H9 (cell line): Measurements from ENCODE around the gene DNAJC1. TPM values are rescaled to one million over a fixed set of nuclear protein-coding genes. Genes with fewer than 3 reads are reported as not detected.

Experiments used
- DNase-seq: peaks from one replicate; pipeline ENCODE4 v3.0.0-alpha.2; 2017
- H2AFZ ChIP-seq: one replicate; pipeline ENCODE4 v1.6.1; 2013; ENCODE audit warnings: mild to moderate bottlenecking, low read length, control low read depth, moderate library complexity
- H2AK5ac ChIP-seq: 2 replicates; pipeline ENCODE4 v1.6.1; 2013; ENCODE audit warnings: low read length, control low read depth, mixed read lengths; ENCODE audit not compliant: insufficient read length
- H2BK120ac ChIP-seq: one replicate; pipeline ENCODE4 v1.6.1; 2013; ENCODE audit warnings: low read depth, mild to moderate bottlenecking, low read length, control low read depth, inconsistent platforms; ENCODE audit not compliant: poor library complexity, severe bottlenecking
- H2BK12ac ChIP-seq: 2 replicates; pipeline ENCODE4 v1.6.1; 2013; ENCODE audit warnings: low read length, control low read depth, mixed read lengths, low read depth; ENCODE audit not compliant: insufficient read length
- H2BK15ac ChIP-seq: 2 replicates; pipeline ENCODE4 v1.6.1; 2013; ENCODE audit warnings: low read depth, low read length, control low read depth
- H2BK20ac ChIP-seq: one replicate; pipeline ENCODE4 v1.6.1; 2013; ENCODE audit warnings: low read depth, mild to moderate bottlenecking, low read length, control low read depth, inconsistent platforms; ENCODE audit not compliant: poor library complexity, severe bottlenecking
- H2BK5ac ChIP-seq: 2 replicates; pipeline ENCODE4 v1.6.1; 2013; ENCODE audit warnings: low read length, control low read depth, mixed read lengths; ENCODE audit not compliant: insufficient read length
- H3K14ac ChIP-seq: 2 replicates; pipeline ENCODE4 v1.6.1; 2013; ENCODE audit warnings: low read length, control low read depth; ENCODE audit not compliant: insufficient read depth
- H3K18ac ChIP-seq: 2 replicates; pipeline ENCODE4 v1.6.1; 2013; ENCODE audit warnings: low read depth, mild to moderate bottlenecking, mixed read lengths, low read length, control low read depth; ENCODE audit not compliant: insufficient read length
- H3K23ac ChIP-seq: 2 replicates; pipeline ENCODE4 v1.6.1; 2013; ENCODE audit warnings: low read length, control low read depth, mixed read lengths, low read depth; ENCODE audit not compliant: insufficient read length
- H3K23me2 ChIP-seq: 2 replicates; pipeline ENCODE4 v1.6.1; 2013; ENCODE audit warnings: low read depth, mild to moderate bottlenecking, mixed read lengths, low read length, control low read depth; ENCODE audit not compliant: insufficient read length, poor library complexity, severe bottlenecking
- H3K27ac ChIP-seq: 2 replicates; pipeline ENCODE4 v1.5.1; 2013; ENCODE audit warnings: low read length, control low read depth, mixed read lengths, low read depth; ENCODE audit not compliant: insufficient read length
- H3K27me3 ChIP-seq: 2 replicates; pipeline ENCODE4 v1.6.1; 2013; ENCODE audit warnings: low read length, control low read depth, inconsistent platforms; ENCODE audit not compliant: insufficient read depth
- H3K4ac ChIP-seq: 2 replicates; pipeline ENCODE4 v1.6.1; 2013; ENCODE audit warnings: low read depth, mild to moderate bottlenecking, control low read depth, inconsistent platforms, low read length, moderate library complexity
- H3K4me1 ChIP-seq: 2 replicates; pipeline ENCODE4 v1.6.1; 2013; ENCODE audit warnings: low read length, control low read depth, inconsistent platforms; ENCODE audit not compliant: insufficient read depth
- H3K4me2 ChIP-seq: 2 replicates; pipeline ENCODE4 v1.6.1; 2013; ENCODE audit warnings: low read length, control low read depth, mixed read lengths; ENCODE audit not compliant: insufficient read length, insufficient read depth
- H3K56ac ChIP-seq: 2 replicates; pipeline ENCODE4 v1.6.1; 2013; ENCODE audit warnings: low read depth, mild to moderate bottlenecking, mixed read lengths, low read length, control low read depth; ENCODE audit not compliant: insufficient read length
- H3K79me1 ChIP-seq: 2 replicates; pipeline ENCODE4 v1.6.1; 2013; ENCODE audit warnings: low read depth, mild to moderate bottlenecking, moderate library complexity, low read length, control low read depth, inconsistent platforms; ENCODE audit not compliant: insufficient read depth, poor library complexity, severe bottlenecking
- H3K79me2 ChIP-seq: 2 replicates; pipeline ENCODE4 v1.6.1; 2013; ENCODE audit warnings: low read length, control low read depth, inconsistent platforms; ENCODE audit not compliant: insufficient read depth
- H3K9ac ChIP-seq: 2 replicates; pipeline ENCODE4 v1.6.1; 2013; ENCODE audit warnings: low read length, control low read depth, mixed read lengths; ENCODE audit not compliant: insufficient read length; ENCODE audit errors: extremely low read depth
- H3K9me3 ChIP-seq: one replicate; pipeline ENCODE4 v1.6.1; 2013; ENCODE audit warnings: low read depth, low read length, inconsistent platforms; ENCODE audit not compliant: control insufficient read depth
- H3T11ph ChIP-seq: one replicate; pipeline ENCODE4 v1.6.1; 2013; ENCODE audit warnings: mild to moderate bottlenecking, low read length, control low read depth, inconsistent platforms
- H4K20me1 ChIP-seq: one replicate; pipeline ENCODE4 v1.6.1; 2013; ENCODE audit not compliant: control insufficient read depth, insufficient read length, insufficient read depth
- H4K5ac ChIP-seq: 2 replicates; pipeline ENCODE4 v1.6.1; 2013; ENCODE audit warnings: low read depth, mild to moderate bottlenecking, mixed read lengths, low read length, control low read depth; ENCODE audit not compliant: insufficient read length
- H4K8ac ChIP-seq: replicated peaks from 2 replicates; pipeline ENCODE4 v1.6.1; 2013; ENCODE audit warnings: low read length, control low read depth, mixed read lengths, low read depth; ENCODE audit not compliant: insufficient read length
- H4K91ac ChIP-seq: 2 replicates; pipeline ENCODE4 v1.6.1; 2013; ENCODE audit warnings: low read depth, mild to moderate bottlenecking, moderate library complexity, mixed read lengths, low read length, control low read depth; ENCODE audit not compliant: insufficient read length
- H3K27ac Mint-ChIP-seq, 3 experiments: 2 replicates in 2 of 3; 3 replicates in 1 of 3; pipeline ENCODE4 v1.8.0; 2020 to 2021; ENCODE audit warnings: mixed read lengths in 3 of 3, mild to moderate bottlenecking in 1 of 3, moderate library complexity in 1 of 3
- H3K27me3 Mint-ChIP-seq: 2 replicates; pipeline ENCODE4 v1.8.0; 2021; ENCODE audit warnings: low read depth, mild to moderate bottlenecking, moderate library complexity, mixed read lengths
- H3K36me3 Mint-ChIP-seq, 3 experiments: 2 replicates in 2 of 3; 3 replicates in 1 of 3; pipeline ENCODE4 v1.8.0; 2020 to 2021; ENCODE audit warnings: low read depth in 3 of 3, mixed read lengths in 3 of 3; ENCODE audit not compliant: insufficient read depth in 1 of 3
- H3K4me1 Mint-ChIP-seq, 2 experiments: 2 replicates each; pipeline ENCODE4 v1.8.0; 2020; ENCODE audit warnings: mixed read lengths in 2 of 2
- H3K4me3 Mint-ChIP-seq, 2 experiments: 2 replicates in 1 of 2; 3 replicates in 1 of 2; pipeline ENCODE4 v1.8.0; 2020 to 2021; ENCODE audit warnings: mild to moderate bottlenecking in 2 of 2, mixed read lengths in 2 of 2, moderate library complexity in 1 of 2
- H3K9me3 Mint-ChIP-seq, 2 experiments: 2 replicates in 1 of 2; 3 replicates in 1 of 2; pipeline ENCODE4 v1.8.0; 2020; ENCODE audit warnings: mild to moderate bottlenecking in 2 of 2, mixed read lengths in 2 of 2, moderate library complexity in 1 of 2
- CTCF ChIP-seq: fragments of 200-600 bp; sonication (generic); conservative IDR thresholded peaks from 3 replicates; pipeline ENCODE4 v1.8.0; 2021; ENCODE audit warnings: antibody characterized with exemption, mild to moderate bottlenecking
- WGBS: extraction: QIAGEN DNeasy Blood & Tissue Kit; methylation state at CpG from one replicate; pipeline ENCODE4 v1.1.7; 2013; ENCODE audit warnings: missing lambda C conversion rate, low lambda C conversion rate, mixed read lengths; ENCODE audit not compliant: insufficient read length; ENCODE audit errors: extremely low coverage; 5-methylcytosine and 5-hydroxymethylcytosine counted together
- total RNA-seq: library from RNA; stranded (reverse); gene quantifications from 2 replicates; pipeline ENCODE4 v1.2.1, GENCODE V29; 2021

Gene DNAJC1
- total RNA-seq, 1 experiment from 2014 or later = 11.2 TPM

GRCh38 chr10:21995557-21995956, 8.0 kb downstream of the DNAJC1 start:
- Histone ChIP-seq H3K14ac (no peak overlapping the region), H3K27ac (no peak overlapping the region), H3K56ac (no peak overlapping the region), H3T11ph (no peak overlapping the region), H2AK5ac (no peak overlapping the region), H3K9ac (no peak overlapping the region), H2BK15ac (no peak overlapping the region), H2BK5ac (no peak overlapping the region), H3K23me2 (no peaks in the 10 kb centered on the region), H3K23ac (no peak overlapping the region), H2BK20ac (no peak overlapping the region), H3K18ac (no peak overlapping the region), H3K4me1 (0 out of 2 replicates have a peak, but pooled peaks cover 2% of the 10 kb centered on the region), H2BK120ac (no peak overlapping the region), H3K27me3 (no peaks in the 10 kb centered on the region), H2AFZ (no peak overlapping the region), H4K8ac (no peak overlapping the region), H3K4me2 (no peak overlapping the region), H3K4ac (no peak overlapping the region), H3K9me3 (no peaks in the 10 kb centered on the region), H3K79me2 (no peaks in the 10 kb centered on the region), H2BK12ac (no peak overlapping the region), H3K79me1 (no peaks in the 10 kb centered on the region), H4K91ac (no peak overlapping the region), H4K20me1 (no peaks in the 10 kb centered on the region), H4K5ac (no peak overlapping the region)
- peaks cover 6% of the 10 kb centered on the region in 2 experiments; a peak in 3 of 4 replicates for H3K4me1 Mint-ChIP-seq
- no peak for TF ChIP-seq CTCF
- H3K4me3 Mint-ChIP-seq = no peak overlapping the region
- no peaks in the 10 kb centered on the region; a peak in 1 of 7 replicates for H3K36me3 Mint-ChIP-seq
- no peak overlapping the region for H3K27ac Mint-ChIP-seq
- no CpG with 5 or more reads among the region's 2 CpGs for WGBS
- H3K27me3 Mint-ChIP-seq = peaks cover 1% of the 10 kb centered on the region; the same call in 1 of the 2 replicates
- H3K9me3 Mint-ChIP-seq = no peaks in the 10 kb centered on the region
- no peak for DNase-seq
